Esophagus squamous epithelium (tissue), 4 donors: ENCODE results near the gene ARSI.

ENCODE experiments used
- CTCF ChIP-seq, 6 experiments: fragments of 450-650 bp in 4 of 6; fragments of 200-600 bp in 2 of 6; sonication (generic) in 2 of 6; IDR thresholded peaks; one replicate each; pipeline ENCODE4 v1.5.1; 2016 to 2019; ENCODE audit warnings: antibody characterized with exemption in 6 of 6, mild to moderate bottlenecking in 4 of 6, moderate library complexity in 4 of 6
- POLR2A ChIP-seq, 4 donors: fragments of 450-650 bp; IDR thresholded peaks; one replicate each; pipeline ENCODE4 v1.6.1; 2017; ENCODE audit warnings: antibody characterized with exemption in 4 of 4, mild to moderate bottlenecking in 4 of 4, moderate library complexity in 3 of 4

- no peak for TF ChIP-seq CTCF (IDR thresholded peaks at IDR 0.05)
- no peak for TF ChIP-seq POLR2A (IDR thresholded peaks at IDR 0.05)
Observed at GRCh38 chr5:150288791-150289190, 13.9 kb downstream of the ARSI start.
